Measurements from ENCODE around the gene IFT81. TPM values are rescaled to one million over a fixed set of nuclear protein-coding genes. Genes with fewer than 3 reads are reported as not detected.

Gene IFT81
- polyA plus RNA-seq, 1 experiment: 22.1 TPM

DNA sequence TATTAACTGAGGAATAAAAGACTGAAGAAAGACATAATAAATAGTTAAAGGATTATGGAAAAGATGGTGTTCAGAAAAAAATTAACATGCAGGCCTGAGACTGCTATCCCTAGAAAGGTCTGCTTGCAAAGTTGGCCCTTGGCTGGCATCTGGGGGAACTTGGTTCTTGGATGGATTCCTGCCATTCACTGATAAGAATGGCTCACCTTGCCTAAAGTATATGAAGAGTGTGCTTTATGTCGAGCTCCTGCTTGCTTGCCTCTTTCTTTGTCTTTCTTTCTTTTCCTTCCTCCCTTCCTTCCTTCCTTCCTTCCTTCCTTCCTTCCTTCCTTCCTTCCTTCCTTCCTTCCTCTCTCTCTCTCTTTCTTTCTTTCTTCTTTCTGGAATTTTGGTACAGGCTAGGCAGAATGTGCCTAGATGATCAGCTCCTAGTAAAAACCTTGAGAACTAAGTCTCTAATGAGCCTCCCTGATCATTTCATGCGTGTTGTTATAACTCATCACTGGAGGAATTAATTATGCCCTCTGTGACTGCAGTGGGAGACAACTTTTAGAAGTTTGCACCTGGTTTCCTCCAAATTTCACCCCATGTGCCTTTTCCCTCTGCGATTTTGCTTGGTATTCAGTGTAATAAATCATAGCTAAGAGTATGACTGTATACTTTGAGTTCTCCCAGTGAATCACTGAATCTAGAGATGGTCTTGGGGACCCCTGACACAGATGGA is 44.7 kb downstream of the IFT81 start:
- H3K4me3 ChIP-seq (ENCODE audit: low read depth, low read length): no peak overlapping the region
- TF ChIP-seq, protein P1, sequence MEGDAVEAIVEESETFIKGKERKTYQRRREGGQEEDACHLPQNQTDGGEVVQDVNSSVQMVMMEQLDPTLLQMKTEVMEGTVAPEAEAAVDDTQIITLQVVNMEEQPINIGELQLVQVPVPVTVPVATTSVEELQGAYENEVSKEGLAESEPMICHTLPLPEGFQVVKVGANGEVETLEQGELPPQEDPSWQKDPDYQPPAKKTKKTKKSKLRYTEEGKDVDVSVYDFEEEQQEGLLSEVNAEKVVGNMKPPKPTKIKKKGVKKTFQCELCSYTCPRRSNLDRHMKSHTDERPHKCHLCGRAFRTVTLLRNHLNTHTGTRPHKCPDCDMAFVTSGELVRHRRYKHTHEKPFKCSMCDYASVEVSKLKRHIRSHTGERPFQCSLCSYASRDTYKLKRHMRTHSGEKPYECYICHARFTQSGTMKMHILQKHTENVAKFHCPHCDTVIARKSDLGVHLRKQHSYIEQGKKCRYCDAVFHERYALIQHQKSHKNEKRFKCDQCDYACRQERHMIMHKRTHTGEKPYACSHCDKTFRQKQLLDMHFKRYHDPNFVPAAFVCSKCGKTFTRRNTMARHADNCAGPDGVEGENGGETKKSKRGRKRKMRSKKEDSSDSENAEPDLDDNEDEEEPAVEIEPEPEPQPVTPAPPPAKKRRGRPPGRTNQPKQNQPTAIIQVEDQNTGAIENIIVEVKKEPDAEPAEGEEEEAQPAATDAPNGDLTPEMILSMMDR (IDR thresholded peaks at IDR 0.05; ENCODE audit: low read depth, low read length): no peak
- no peaks in the 10 kb centered on the region; the same call in 1 of the 2 replicates for H3K9me3 ChIP-seq (ENCODE audit: control insufficient read depth, insufficient read depth, low read length)
- no peaks in the 10 kb centered on the region for H3K27me3 ChIP-seq (ENCODE audit: control insufficient read depth, insufficient read depth, low read length)
- POLR2A ChIA-PET: no interaction called here
- CTCF ChIA-PET: interaction anchor here (0.7 to 0.8 kb wide), 2 partner anchors 242 to 262 kb away, joined by 3 to 4 read pairs; no protein-coding TSS in a partner anchor
- no peak overlapping the region for H3K27ac ChIP-seq (ENCODE audit: low read depth, low read length)
- no peak for DNase-seq (ENCODE audit: low read depth, low spot score)

DNA sequence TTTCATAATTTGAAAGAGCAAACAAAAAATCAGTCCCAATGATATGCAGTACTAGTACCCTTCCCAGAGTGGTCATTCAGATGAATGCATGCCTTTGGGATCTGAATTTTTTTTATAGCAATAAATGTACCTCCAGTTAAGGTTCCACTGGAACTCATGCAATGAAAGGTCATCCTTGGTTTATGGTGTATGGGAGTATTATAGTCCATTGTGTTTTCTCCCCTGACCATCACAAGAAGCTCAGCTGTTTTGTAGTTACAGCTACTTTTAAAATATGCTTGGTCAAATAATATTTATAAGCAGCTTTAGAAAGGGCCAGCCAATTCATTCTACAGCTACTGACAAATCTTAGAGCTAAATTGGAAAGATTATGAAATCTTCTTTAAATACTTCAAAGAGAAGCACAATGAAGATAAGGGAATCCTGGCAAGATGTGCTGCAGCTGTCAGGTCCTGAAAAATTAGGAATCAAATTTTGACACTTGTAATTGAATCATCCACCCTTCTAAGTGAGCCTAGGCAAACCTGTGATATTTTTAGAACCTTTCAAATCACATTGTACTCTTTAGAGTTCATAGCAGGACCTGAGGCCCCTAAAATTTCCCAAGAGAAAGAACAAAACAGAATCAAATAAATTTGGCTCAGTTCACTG is 46.5 kb downstream of the IFT81 start:
- POLR2A ChIA-PET: no interaction called here
- no peaks in the 10 kb centered on the region for H3K27me3 ChIP-seq (ENCODE audit: control insufficient read depth, insufficient read depth, low read length)
- no peak overlapping the region for H3K4me3 ChIP-seq (ENCODE audit: low read depth, low read length)
- CTCF ChIA-PET: no interaction called here
- TF ChIP-seq, protein P1 (IDR thresholded peaks at IDR 0.05; ENCODE audit: low read depth, low read length): no peak
- no peak overlapping the region for H3K27ac ChIP-seq (ENCODE audit: low read depth, low read length)
- no peaks in the 10 kb centered on the region; the same call in 1 of the 2 replicates for H3K9me3 ChIP-seq (ENCODE audit: control insufficient read depth, insufficient read depth, low read length)
- no peak for DNase-seq (ENCODE audit: low read depth, low spot score)

DNA sequence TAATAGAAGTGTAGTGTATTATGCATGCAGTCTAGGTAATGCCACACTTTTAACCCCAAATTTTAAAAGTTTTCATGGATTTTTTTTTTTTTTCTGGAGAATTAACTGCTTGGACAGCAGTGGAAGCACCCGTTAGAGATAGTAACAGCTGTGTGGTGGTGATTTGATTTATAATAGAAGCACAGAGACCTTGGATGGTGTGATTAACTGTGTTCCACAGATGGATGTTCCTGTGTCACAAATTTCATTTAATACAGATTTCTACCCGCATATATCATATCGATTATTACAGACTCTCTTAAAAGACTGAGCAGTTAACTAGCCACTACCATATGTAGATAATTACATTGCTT is 47.0 kb downstream of the IFT81 start:
- no peak for DNase-seq (ENCODE audit: low read depth, low spot score)
- CTCF ChIA-PET: interaction anchor here (0.6 kb wide), 1 partner anchor 865 kb away, joined by 3 read pairs; no protein-coding TSS in a partner anchor
- TF ChIP-seq, protein P1 (IDR thresholded peaks at IDR 0.05; ENCODE audit: low read depth, low read length): no peak
- no peaks in the 10 kb centered on the region; the same call in 1 of the 2 replicates for H3K9me3 ChIP-seq (ENCODE audit: control insufficient read depth, insufficient read depth, low read length)
- H3K27ac ChIP-seq (ENCODE audit: low read depth, low read length): no peak overlapping the region
- H3K4me3 ChIP-seq (ENCODE audit: low read depth, low read length): no peak overlapping the region
- H3K27me3 ChIP-seq (ENCODE audit: control insufficient read depth, insufficient read depth, low read length): no peaks in the 10 kb centered on the region
- POLR2A ChIA-PET: no interaction called here

DNA sequence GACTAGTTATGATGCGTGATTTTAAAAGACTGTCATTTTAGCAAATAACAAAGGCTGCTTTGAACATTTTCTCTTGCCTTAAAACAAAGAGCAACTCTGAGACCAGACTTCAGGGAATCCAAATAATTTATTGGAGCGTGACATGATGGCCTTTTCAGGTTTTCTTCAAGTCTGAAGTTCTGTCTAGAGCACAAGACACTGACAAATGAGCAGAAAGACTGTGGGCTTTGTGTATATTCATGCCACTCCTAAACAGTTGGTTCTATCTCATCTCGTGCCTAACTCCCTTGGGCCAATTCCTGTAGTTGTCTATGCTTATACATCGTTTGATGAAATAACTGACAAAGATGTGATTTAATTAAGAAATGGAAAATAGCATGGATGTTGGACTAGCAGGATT is 47.5 kb downstream of the IFT81 start:
- TF ChIP-seq, protein P1 (IDR thresholded peaks at IDR 0.05; ENCODE audit: low read depth, low read length): no peak
- Histone ChIP-seq H3K27ac (ENCODE audit: low read depth, low read length) (no peak overlapping the region), H3K4me3 (ENCODE audit: low read depth, low read length) (no peak overlapping the region), H3K27me3 (ENCODE audit: control insufficient read depth, insufficient read depth, low read length) (no peaks in the 10 kb centered on the region), H3K9me3 (ENCODE audit: control insufficient read depth, insufficient read depth, low read length) (no peaks in the 10 kb centered on the region; the same call in 1 of the 2 replicates)
- ChIA-PET POLR2A (no interaction called here), CTCF (interaction anchor here (0.6 kb wide), 1 partner anchor 866 kb away, joined by 3 read pairs; no protein-coding TSS in a partner anchor)
- no peak for DNase-seq (ENCODE audit: low read depth, low spot score)

DNA sequence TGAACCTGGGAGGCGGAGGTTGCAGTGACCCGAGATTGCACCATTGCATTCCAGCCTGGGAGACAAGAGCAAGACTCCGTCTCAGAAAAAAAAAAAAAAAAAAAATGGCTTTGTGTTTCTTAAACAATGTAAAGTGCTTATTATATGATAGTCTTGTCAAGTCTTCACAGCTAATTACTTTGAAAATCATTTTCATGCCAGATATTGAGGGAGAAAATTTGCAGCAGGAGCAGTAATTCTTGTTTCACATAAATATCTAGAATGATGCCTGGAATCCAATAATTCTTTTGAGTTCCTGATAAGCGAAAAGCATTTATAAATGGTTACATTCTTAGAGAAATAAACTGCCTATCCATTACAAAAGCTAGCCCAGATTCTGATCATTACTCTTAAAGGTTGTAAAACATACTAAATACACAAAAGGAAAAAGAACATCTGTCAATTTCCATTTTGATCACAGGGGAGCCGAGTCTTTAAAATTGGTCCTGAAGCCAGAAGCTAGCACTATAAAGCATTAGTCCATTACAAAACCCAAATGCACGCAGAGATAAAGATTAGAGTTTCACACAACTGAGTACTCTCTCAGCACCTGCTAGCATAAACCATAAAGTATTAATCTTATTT is 50.3 kb downstream of the IFT81 start:
- DNase-seq (ENCODE audit: low read depth, low spot score): no peak
- H3K4me3 ChIP-seq (ENCODE audit: low read depth, low read length): no peak overlapping the region
- no peaks in the 10 kb centered on the region for H3K27me3 ChIP-seq (ENCODE audit: control insufficient read depth, insufficient read depth, low read length)
- no peaks in the 10 kb centered on the region; the same call in 1 of the 2 replicates for H3K9me3 ChIP-seq (ENCODE audit: control insufficient read depth, insufficient read depth, low read length)
- POLR2A ChIA-PET: no interaction called here
- H3K27ac ChIP-seq (ENCODE audit: low read depth, low read length): no peak overlapping the region
- TF ChIP-seq, protein P1 (IDR thresholded peaks at IDR 0.05; ENCODE audit: low read depth, low read length): no peak
- CTCF ChIA-PET: no interaction called here
